H54 (cell line): Measurements from ENCODE around the gene EPHA2.
A peak's percentile ranks its signal among the peaks of the same experiment; 100 is the strongest.

Experiments
- DNase-seq: peaks from one replicate; pipeline ENCODE4 v3.0.0; 2011; ENCODE audit warnings: low spot score, mixed read lengths; ENCODE audit not compliant: insufficient read length
- FAIRE-seq: peaks from 3 replicates; lab custom pipeline; 2011; peaks lifted over from hg19 to GRCh38; lab: Jason Lieb, UNC
- POLR2A ChIP-seq: IDR thresholded peaks from 2 replicates; pipeline ENCODE4 v1.6.1; 2011; ENCODE audit warnings: low read depth, mild to moderate bottlenecking, low read length

The EPHA2 gene

DNA sequence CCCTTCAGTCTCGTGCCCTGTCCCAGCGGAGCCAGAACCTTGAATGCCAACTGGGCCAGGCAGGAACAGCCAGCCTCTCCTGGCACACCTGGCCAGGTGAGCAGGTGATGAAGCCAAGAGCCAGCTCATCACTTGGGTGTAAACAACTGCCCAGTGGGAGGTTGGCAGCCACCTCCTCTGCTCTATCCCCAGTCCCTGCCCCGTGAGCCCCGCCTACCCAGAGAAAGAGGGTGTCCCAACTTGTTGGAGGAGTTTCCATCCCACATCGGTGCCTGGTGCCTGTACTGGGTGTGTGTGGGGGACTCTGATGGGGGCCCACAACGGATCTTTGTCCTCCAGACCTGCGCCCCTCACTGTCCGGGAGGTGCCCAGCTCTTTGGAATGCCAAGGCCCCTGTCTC, 64.6 kb downstream of the EPHA2 start:
- TF ChIP-seq POLR2A = no peak
- DNase-seq = no peak
- no peak for FAIRE-seq

GRCh38 chr1:16090076-16090826, 65.6 kb downstream of the EPHA2 start:
- TF ChIP-seq POLR2A = no peak
- FAIRE-seq (no peak), DNase-seq (no peak)

DNA sequence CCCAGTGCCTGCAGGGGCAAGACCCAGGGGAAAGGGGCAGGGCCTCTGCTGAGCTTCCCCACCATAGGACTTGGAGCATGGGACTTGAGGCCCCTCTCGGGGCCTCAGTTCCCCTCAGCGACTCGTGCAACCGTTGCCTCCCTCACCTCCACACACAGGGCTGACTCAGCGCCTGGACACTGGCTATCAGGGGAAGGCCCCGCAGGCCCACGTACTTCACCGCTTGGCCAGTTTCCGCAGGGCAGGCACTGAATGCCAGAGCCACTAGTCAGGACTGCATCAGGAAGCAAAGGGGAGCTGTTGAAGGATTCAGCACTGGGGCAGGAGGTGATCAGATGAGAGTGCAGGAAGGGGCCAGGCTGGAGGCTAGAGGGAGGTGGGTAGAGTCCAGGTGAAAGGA, 66.9 kb downstream of the EPHA2 start:
- DNase-seq = peak; percentile 78

GRCh38 chr1:16088351-16088911, 67.4 kb downstream of the EPHA2 start:
- TF ChIP-seq POLR2A = no peak
- FAIRE-seq (no peak), DNase-seq (no peak)

More for the DNA sequence above, 66.9 kb downstream of the EPHA2 start:
- no peak for TF ChIP-seq POLR2A
- peak; percentile 67 for FAIRE-seq

DNA sequence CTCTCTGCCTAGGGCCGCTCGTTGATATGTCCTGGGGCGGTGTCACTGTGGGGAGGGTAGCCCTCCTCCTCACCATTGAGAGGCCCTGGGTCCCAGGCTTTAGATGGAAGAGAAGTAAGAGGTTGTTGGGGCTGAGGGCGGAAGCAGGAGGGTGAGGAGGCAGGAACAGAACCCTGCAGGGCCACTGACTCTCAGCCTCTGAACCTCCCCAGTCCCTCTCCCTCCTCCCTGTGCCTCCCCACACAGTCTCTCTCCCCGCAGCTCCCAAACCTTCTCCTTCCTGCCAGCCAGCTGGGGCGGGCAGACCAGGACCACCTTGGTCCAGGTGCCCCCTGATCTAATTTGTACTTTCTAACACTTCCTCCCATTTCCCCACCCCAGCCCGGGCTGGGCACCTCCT, 68.1 kb downstream of the EPHA2 start:
- no peak for TF ChIP-seq POLR2A
- DNase-seq = no peak
- no peak for FAIRE-seq

- no peak for DNase-seq
- no peak for TF ChIP-seq POLR2A
- FAIRE-seq = no peak
Observed at GRCh38 chr1:16085522-16085921, 70.3 kb downstream of the EPHA2 start.

DNA sequence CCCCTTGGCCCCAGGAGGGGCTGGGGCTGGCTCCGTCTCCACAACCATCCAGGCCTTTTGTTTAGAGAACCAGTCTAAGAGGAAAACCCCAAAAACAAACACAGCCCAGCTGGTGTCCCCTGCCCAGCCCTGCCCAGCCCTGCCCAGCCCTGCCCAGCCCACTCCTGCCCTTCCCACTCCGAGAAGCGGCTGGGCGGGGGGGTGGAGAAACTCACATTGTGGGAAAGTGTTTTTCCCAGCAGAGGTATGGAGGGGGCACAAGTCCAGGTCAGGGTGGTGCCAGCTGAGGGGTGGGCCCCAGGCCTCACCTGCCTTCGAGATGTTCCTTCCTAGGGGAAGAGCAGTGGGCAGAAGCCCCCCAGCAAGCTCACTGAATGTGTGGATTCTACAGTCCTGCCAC, 72.4 kb downstream of the EPHA2 start:
- FAIRE-seq = no peak
- no peak for DNase-seq
- no peak for TF ChIP-seq POLR2A

- TF ChIP-seq POLR2A = no peak
- DNase-seq (no peak), FAIRE-seq (no peak)
Observed at GRCh38 chr1:16082283-16083038, 73.4 kb downstream of the EPHA2 start.

GRCh38 chr1:16081636-16082035, 74.2 kb downstream of the EPHA2 start:
- no peak for TF ChIP-seq POLR2A
- no peak for FAIRE-seq

DNA sequence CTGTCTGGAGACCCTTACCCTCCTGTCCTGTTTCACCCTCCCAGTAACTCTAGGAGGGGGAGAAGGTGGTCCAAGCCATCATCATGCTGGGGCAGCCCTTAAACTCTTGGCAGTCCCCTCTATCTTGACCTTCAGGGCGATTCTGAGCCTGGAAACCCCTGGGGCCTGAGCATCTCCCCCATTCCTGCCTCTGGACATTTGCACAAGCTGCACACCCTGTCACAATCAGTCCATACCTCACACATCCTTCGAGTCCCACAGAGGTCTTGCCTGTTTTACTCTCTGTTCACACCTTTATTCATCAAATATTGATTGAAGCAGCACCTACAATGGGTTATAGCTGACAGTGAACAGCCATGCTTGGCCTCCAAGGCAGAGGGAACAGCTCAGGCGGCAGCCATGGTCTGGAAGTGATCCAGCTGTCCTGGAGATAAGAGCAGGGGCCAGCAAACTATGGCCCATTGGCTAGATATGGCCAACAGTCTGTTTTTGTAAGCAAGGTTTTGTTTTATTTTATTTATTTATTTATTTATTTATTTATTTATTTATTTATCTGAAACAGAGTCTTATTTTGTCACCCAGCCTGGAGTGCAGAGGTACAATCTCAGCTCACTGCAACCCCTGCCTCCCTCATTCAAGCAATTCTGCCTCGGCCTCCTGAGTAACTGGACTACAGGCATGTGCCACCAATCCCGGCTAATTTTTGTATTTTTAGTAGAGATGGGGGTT, 75.3 kb downstream of the EPHA2 start:
- no peak for TF ChIP-seq POLR2A
- no peak for DNase-seq
- no peak for FAIRE-seq

More at GRCh38 chr1:16081636-16082035, 74.2 kb downstream of the EPHA2 start:
- no peak for DNase-seq

DNA sequence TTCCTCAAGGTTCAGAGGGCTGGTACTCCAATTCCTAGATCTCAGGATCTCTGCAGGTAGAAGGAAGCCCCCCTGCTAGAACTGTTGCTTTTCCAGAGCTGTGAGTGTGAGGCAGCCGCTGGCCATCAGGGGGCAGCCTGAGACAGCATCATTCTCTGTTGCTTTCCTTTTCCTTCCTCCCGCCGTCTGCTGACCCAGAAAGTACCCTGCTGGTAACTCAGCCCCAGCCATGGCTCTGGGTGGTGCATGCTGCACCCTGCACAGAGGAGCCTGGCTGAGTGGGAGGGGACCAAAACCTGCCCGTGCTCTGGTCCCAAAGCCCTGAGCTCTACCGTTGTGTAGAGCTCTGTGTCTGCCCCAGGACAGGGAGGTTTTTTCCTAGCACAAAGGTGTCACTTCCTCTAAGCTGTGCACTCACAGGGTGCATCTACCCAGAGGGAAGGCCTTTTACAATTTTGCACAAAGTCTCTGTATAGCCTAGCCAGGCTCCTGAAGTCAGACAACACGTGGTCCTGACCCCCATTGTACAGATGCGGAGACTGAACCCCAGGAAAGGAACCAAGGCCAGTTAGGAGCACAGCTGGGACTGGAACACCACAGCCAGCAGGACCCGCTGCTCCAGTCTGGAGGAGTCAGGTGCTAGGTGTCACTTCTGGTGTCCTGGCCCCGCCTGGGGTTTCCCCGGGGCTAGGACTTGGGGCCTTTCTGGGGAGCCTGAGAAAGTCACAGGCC, 76.8 kb downstream of the EPHA2 start:
- FAIRE-seq = no peak
- TF ChIP-seq POLR2A = no peak
- DNase-seq = peak; percentile 45

GRCh38 chr1:16077406-16078245, 78.2 kb downstream of the EPHA2 start:
- no peak for TF ChIP-seq POLR2A
- DNase-seq (no peak), FAIRE-seq (no peak)

GRCh38 chr1:16076865-16077238, 79.0 kb downstream of the EPHA2 start:
- no peak for FAIRE-seq
- no peak for TF ChIP-seq POLR2A
- DNase-seq = peak; percentile 55
